Measurements from ENCODE around the gene RBMXL2. TPM values are rescaled to one million over a fixed set of nuclear protein-coding genes. Genes with fewer than 3 reads are reported as not detected.

The RBMXL2 gene
- not detected for total RNA-seq

DNA sequence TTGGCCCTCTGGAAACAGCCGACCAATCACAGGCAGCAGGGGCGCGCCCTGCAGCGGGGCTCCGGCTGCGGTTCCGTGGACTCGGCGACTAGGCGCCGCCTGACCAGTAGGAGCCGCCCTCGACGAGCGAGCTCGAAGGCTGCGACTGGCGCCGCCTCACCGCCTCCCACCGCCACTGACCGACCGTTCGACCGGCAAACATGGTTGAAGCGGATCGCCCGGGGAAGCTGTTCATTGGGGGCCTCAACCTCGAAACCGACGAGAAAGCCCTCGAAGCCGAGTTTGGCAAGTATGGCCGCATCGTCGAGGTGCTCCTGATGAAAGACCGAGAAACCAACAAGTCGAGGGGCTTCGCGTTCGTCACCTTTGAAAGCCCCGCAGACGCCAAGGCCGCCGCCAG, at the start of gene RBMXL2:
Gene RBMXL2 (plus strand): TSS at position 78 of the 400 bp plus-strand sequence. CDS start 123 bp downstream, at position 201.
- DNase-seq (ENCODE audit: low spot score) = no peak

- DNase-seq (ENCODE audit: low spot score) = no peak
These were observed 42.2 kb upstream of the RBMXL2 start for GRCh38 chr11:7046474-7047175.

DNA sequence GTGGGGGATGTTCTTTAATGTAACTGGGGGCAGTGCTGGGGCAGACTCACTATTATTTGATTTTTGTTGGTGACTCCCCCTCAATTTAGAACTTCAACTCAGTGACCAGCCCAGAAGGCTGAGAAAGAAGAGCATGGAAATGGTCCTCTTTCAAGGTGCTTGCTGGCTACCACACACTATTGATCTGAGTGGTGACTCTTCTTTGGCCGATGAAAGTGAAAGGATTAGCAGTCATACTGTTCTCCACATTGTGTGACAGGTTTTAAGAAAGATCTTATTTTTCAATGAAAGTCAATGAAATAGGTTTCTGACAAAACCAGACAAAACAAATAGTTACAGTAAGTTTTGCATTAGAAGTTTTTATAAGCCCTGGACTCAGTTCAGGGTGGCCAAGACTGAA, 38.6 kb upstream of the RBMXL2 start:
- DNase-seq (ENCODE audit: low spot score) = no peak

DNA sequence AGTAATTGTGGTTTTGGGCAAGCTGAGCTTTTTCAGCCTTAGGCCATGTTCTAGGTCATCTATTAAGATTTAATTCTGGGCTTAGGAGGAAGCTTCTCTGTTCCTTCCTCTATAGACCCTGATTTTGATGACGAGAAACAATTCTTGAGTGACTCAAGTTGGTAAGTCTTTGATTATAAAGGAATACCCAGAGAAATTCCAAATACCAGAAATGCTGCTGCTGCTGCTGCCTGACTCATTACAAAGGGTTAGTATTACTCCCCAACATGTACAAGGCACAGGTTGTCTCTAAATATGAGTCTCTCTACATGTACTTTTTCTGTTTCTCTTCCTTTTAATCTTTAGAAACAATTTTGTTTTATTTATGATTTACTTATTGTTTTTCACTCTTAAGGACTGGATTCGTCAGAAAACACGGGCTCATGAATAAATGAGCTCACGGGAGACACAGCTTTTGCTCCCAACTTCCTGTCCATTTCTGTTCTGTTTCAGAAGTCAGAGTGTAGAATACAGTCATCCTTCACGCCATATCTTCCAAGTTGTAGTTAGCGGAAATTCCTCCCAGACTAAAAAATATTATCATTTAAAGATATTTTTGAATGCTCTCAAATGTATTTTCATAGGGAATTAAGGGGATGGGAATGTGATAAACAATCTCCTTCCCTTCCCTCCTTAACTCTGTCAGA, 31.8 kb upstream of the RBMXL2 start:
- no peak for DNase-seq (ENCODE audit: low spot score)

- DNase-seq (ENCODE audit: low spot score) = no peak
These were observed 31.2 kb upstream of the RBMXL2 start for GRCh38 chr11:7057641-7058040.

- no peak for DNase-seq (ENCODE audit: low spot score)
These were observed 27.9 kb upstream of the RBMXL2 start for GRCh38 chr11:7060868-7061267.

- no peak for DNase-seq (ENCODE audit: low spot score)
These were observed 26.3 kb upstream of the RBMXL2 start for GRCh38 chr11:7062534-7062933.

- DNase-seq (ENCODE audit: low spot score) = no peak
These were observed 16.3 kb upstream of the RBMXL2 start for GRCh38 chr11:7072401-7073028.

DNA sequence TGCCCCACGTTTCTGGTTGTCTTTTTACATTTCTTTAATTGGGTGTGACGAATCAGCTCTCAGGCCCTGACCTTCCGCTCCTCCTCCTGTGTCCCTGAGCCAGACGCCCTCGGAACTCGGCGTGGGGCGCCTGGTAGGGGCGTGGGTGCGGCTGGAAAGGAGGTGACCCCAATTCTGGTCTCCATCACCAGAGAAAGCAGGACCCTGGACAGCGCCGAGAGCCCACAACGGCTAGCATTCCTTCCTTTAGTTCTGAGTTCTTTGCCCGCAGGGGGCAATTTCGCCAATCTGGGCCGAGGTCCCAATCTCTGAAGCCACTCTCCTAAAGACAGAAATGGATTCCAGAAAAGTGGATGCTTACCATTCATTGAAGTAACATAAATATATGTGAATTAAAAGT, 11.7 kb upstream of the RBMXL2 start:
- no peak for DNase-seq (ENCODE audit: low spot score)

DNA sequence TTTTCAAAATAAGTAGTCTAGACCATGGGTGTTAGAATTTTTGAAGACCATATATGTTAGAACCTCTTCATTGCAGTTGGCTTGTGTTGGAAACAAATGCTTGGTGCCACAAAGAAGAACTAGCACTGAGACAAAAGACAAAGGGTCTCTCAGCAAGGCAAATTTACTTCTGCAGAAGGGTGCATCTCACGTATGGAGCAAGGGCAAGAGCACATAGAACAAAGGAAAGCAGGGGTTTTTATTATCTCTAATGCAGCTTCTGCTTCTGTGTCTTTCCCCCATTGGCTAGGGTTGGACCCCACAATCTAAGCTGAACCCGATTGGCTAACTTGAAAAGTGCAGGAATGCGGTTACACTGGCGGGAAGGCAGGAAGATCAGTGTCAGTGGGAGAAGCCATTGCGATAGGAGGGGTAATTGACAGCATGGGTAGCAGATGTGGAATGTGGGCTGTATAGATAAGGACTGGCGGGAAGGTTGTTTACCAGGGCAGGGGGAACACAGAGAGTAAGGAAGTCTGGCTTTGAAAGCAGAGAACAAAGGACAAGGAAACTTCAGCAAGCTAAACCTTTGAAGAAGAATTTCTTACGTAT, 9.2 kb upstream of the RBMXL2 start:
- no peak for DNase-seq (ENCODE audit: low spot score)

GRCh38 chr11:7080900-7081299, 7.9 kb upstream of the RBMXL2 start:
- DNase-seq (ENCODE audit: low spot score) = no peak

GRCh38 chr11:7081441-7081840, 7.4 kb upstream of the RBMXL2 start:
- DNase-seq (ENCODE audit: low spot score) = no peak

- no peak for DNase-seq (ENCODE audit: low spot score)
These were observed 792 bp downstream of the RBMXL2 start for GRCh38 chr11:7089328-7090251.

DNA sequence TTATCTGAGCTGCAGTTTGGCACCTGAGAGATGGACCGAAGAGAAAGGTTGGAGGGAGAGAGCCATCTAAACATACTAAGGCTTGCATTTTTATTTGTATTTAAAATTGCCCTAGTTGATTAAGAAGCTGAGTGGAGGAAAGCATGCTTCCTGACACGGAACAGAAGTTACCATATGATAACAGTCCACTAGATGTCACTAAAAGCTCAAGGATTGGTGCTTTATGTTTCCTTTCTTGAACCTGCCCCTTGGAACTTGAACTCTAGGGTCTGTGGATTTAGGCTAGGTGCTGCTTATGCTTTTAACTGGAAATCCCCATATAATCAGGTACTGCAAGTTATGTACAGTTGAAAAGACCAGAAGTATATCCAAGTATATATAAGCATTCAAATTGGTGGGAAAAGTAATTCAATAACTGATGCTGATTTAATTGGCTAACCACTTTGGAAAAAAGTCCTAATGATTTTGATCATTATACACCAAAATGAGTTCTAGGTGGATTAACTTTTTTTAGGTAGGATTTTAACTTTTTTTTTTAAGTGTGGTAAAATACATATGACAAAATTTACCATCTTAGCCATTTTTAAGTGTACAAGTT, 9.5 kb downstream of the RBMXL2 start:
- DNase-seq (ENCODE audit: low spot score) = no peak

DNA sequence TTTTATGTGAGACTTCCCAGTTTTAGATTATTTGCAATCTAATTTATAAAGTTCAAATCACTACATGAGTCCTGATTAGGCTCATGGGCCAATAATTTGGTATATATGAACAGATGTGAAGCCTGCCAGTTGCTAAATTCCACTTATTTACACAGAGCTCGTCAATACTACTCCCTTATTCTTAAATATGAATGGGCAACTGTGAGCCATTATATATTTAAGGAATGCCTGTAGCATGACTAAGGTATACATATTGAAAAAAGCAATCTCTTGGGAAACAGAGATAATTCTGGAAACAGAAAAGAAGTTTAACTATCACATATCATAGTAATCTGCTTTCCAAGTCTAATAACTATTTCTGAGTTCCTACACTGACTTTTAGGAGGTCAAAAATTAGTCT, 27.0 kb downstream of the RBMXL2 start:
- no peak for DNase-seq (ENCODE audit: low spot score)

- DNase-seq (ENCODE audit: low spot score) = no peak
These were observed 27.6 kb downstream of the RBMXL2 start for GRCh38 chr11:7116370-7116769.

DNA sequence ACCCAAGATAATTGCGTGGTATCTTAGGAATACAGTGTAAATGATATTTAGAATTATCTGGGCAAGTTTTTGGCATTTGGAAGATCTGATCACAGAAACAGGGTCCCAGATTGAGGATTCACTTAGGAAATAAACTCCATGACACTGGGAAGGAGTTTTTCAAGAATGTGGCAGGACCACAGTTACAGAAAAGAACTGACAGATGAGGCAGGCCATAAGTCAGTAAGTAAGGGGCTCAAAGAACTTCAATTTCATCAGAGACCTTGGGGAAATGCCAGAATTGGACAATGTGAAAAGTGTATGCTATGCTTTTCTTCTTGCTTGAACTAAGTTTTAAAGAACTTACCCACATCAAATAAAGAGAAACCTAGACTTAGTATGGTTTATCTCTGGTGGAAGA, 49.3 kb downstream of the RBMXL2 start:
- DNase-seq (ENCODE audit: low spot score) = no peak

All from ureter (tissue), 1 donor.